Endothelial cell (in vitro differentiated cells): ENCODE results near the gene FSCN2. TPM values are rescaled to one million over a fixed set of nuclear protein-coding genes. Genes with fewer than 3 reads are reported as not detected.

Experiments used
- DNase-seq: peaks from one replicate; pipeline ENCODE4 v3.0.0; 2021; ENCODE audit warnings: low spot score
- H3K27ac Mint-ChIP-seq: one replicate; pipeline ENCODE4 v1.8.0; 2021; ENCODE audit warnings: mixed read lengths, inconsistent platforms; ENCODE audit not compliant: unreplicated experiment
- H3K27me3 Mint-ChIP-seq: one replicate; pipeline ENCODE4 v1.8.0; 2021; ENCODE audit warnings: mild to moderate bottlenecking, moderate library complexity, mixed read lengths, inconsistent platforms; ENCODE audit not compliant: unreplicated experiment
- H3K36me3 Mint-ChIP-seq: one replicate; pipeline ENCODE4 v1.8.0; 2021; ENCODE audit warnings: mild to moderate bottlenecking, low read depth, mixed read lengths, inconsistent platforms; ENCODE audit not compliant: unreplicated experiment
- H3K4me1 Mint-ChIP-seq: one replicate; pipeline ENCODE4 v1.8.0; 2021; ENCODE audit warnings: mild to moderate bottlenecking, mixed read lengths, inconsistent platforms; ENCODE audit not compliant: unreplicated experiment
- H3K4me3 Mint-ChIP-seq: one replicate; pipeline ENCODE4 v1.8.0; 2021; ENCODE audit warnings: mild to moderate bottlenecking, mixed read lengths, inconsistent platforms; ENCODE audit not compliant: unreplicated experiment
- H3K9me3 Mint-ChIP-seq: one replicate; pipeline ENCODE4 v1.8.0; 2021; ENCODE audit warnings: mixed read lengths, inconsistent platforms; ENCODE audit not compliant: unreplicated experiment
- CTCF ChIP-seq: fragments of 200-600 bp; sonication (generic); IDR thresholded peaks from one replicate; pipeline ENCODE4 v1.5.0; 2021; ENCODE audit warnings: antibody characterized with exemption; ENCODE audit not compliant: unreplicated experiment
- total RNA-seq: library from RNA; stranded (reverse); fragmentation: NEBNext Ultra II Directional; extraction: Animal tissue kit (Norgen Biotek cat#: 25700); gene quantifications from one replicate; pipeline ENCODE4 v1.2.1, GENCODE V29; 2021; ENCODE audit not compliant: unreplicated experiment

FSCN2 gene
- total RNA-seq, 1 donor from 2014 or later, result 1.5 TPM

DNA sequence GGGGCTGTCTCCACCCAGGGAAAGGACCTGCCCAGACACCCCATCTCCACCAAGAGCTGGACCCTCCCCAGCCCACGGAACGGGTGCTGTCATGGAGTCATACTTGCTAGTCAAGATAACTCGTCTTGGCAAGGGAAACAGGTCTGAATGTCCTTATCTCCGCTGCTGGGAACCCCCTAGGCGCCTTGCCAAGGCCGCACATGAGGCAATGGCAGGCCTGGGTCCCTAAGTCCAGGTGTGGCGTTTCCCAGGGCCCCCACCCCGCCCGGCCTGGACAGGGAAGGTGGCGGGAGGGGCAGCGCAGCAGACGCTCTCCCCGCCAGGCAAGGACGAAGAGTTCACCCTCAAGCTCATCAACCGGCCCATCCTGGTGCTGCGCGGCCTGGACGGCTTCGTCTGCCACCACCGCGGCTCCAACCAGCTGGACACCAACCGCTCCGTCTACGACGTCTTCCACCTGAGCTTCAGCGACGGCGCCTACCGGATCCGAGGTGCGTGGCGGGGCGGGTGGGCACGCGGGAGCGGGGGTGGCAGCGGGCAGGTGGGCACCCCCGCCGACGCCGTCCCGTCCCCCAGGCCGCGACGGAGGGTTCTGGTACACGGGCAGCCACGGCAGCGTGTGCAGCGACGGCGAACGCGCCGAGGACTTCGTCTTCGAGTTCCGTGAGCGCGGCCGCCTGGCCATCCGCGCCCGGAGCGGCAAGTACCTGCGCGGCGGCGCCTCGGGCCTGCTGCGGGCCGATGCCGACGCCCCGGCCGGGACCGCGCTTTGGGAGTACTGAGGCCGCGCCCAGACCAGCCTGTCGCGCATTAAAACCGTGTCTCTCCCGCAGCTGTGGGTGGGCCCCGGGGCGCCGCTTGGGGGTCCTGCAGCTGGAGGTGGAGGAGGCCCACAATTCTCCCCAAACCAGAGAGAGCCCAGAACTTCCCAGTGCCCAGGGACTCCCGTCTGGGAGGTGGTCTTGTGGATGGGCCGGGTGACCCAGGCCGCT lies 8.4 kb downstream of the FSCN2 start:
- peaks cover 13% of the 10 kb centered on the region for H3K27me3 Mint-ChIP-seq
- H3K4me3 Mint-ChIP-seq, result no peak overlapping the region
- H3K27ac Mint-ChIP-seq, result no peak overlapping the region
- H3K36me3 Mint-ChIP-seq, result no peaks in the 10 kb centered on the region
- no peaks in the 10 kb centered on the region for H3K9me3 Mint-ChIP-seq
- no peak for DNase-seq
- H3K4me1 Mint-ChIP-seq, result no peaks in the 10 kb centered on the region
- no peak for TF ChIP-seq CTCF

DNA sequence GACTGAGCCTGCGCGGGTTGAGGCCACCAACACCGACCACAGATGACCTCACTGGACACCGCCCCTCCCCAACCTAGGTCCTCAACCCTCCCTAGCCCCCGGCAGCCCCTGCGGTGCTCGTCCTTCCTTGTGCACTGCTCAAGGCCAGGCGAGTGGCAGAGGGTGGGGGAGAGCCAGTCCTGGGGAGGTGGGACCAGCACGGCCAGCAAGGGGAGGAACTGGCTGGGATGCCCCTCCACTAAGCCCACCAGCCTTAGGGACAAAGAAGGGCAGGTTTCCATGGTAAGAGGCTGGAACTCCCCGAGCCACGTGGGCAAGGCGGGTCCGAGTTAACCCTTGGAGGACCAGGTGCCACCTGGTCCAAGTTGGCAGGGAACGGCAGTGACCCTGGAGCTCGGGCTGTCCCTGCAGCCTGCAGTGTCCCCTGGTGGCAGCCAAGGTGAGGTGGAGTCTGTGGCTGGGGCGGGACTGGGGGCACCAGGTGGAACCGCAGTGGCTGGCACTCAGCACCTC lies 9.2 kb downstream of the FSCN2 start:
- H3K9me3 Mint-ChIP-seq, result no peaks in the 10 kb centered on the region
- H3K27me3 Mint-ChIP-seq, result peaks cover 13% of the 10 kb centered on the region
- no peak overlapping the region for H3K27ac Mint-ChIP-seq
- TF ChIP-seq CTCF, result peak; percentile 56
- no peak overlapping the region for H3K4me3 Mint-ChIP-seq
- peak; percentile 59 for DNase-seq
- no peaks in the 10 kb centered on the region for H3K4me1 Mint-ChIP-seq
- no peaks in the 10 kb centered on the region for H3K36me3 Mint-ChIP-seq

DNA sequence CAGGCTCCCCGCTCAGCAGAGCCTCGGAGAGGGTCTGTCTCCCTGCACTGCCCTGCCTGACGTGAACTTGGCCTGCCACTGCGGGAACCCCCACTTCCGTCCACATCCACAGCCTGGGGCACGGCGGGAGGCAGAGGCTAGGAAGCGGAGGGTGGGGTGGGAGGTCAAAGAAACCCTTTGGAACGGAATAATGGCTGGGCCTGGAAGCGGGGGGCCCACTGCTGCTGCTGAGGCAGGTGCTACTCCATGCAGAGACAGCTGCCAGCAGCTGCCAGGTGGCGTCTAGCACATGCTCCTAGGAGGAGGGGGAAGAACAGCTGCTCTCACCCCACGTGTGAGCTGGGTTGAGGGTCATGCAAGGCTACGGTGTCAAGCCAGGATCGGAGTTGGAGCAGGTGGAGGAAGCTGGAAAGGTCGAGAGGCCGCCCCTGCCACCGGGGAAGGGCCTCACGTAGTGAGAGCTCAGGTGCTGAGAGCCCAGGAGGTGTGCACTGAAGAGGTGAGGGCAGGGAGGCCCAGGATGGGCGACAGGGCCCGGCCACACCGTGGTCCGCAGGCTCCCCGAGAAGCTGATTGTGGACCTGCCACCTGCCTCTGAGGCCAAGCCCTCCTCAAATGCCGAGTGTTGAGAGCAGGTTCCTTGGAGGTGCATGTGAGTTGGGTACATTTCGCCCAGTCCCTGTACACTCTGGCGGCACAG lies 9.8 kb downstream of the FSCN2 start:
- no peak for DNase-seq
- no peak for TF ChIP-seq CTCF
- H3K4me1 Mint-ChIP-seq, result no peaks in the 10 kb centered on the region
- H3K27me3 Mint-ChIP-seq, result peaks cover 13% of the 10 kb centered on the region
- H3K36me3 Mint-ChIP-seq, result no peaks in the 10 kb centered on the region
- H3K4me3 Mint-ChIP-seq, result no peak overlapping the region
- H3K9me3 Mint-ChIP-seq, result no peaks in the 10 kb centered on the region
- no peak overlapping the region for H3K27ac Mint-ChIP-seq

DNA sequence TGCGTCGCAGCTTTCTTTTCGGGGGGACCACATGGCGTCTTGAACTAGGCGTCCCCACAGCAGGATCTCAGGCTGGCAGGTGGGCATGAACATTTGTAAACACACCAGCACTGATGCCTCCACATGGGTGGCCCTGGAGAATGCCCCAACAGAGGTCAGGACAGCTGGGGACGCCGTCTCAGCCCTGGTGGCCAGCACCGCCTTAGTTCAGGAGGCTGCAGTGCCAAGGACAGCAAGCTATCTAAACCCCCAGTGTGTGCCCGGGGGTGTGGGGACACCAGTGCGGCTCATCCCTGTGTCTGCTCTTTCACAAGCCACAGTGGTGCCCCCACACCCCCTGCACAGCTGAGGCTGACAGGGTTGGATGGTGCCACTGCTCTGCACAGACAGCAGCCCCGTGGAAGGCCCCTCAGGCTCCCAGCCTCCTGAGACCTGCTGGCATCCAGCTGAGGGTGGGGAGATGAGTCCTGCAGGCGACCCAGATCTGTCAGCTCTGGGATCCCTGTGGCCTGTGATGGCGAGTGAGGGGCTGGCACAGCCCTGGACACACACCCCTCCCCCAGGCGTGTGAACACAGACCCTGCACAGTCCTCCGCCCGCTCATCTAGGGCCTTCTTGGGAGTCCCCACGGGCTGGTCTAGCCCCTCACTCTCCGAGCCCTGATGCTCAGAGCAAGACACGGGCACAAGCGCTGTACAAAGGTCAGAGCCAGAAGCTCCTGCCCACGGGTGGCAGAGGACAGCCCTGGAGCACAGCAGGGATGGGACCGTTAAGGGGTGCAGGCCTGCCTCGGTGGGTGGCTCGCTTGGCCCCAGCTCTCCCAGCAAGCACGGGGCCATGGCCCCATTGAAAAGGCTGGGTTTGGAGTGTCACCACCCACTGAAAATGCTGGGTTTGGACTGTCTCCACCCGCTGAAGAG lies 10.7 kb downstream of the FSCN2 start:
- Mint-ChIP-seq H3K4me3 (no peak overlapping the region), H3K4me1 (no peaks in the 10 kb centered on the region), H3K36me3 (no peaks in the 10 kb centered on the region), H3K27ac (no peak overlapping the region), H3K27me3 (peaks cover 12% of the 10 kb centered on the region), H3K9me3 (no peaks in the 10 kb centered on the region)
- DNase-seq, result no peak
- TF ChIP-seq CTCF, result no peak
